Measurements from ENCODE around the gene ELOA2.
"Not testable (repeated sequence)": the region's sequence is repeated elsewhere in the genome, so short reads cannot be mapped to it uniquely, and the experiment has no call there.

Gene ELOA2

GRCh38 chr18:47020757-47021156 is 14.7 kb downstream of the ELOA2 start:
- DNase-seq (ENCODE audit: low spot score): not testable (repeated sequence)

DNA sequence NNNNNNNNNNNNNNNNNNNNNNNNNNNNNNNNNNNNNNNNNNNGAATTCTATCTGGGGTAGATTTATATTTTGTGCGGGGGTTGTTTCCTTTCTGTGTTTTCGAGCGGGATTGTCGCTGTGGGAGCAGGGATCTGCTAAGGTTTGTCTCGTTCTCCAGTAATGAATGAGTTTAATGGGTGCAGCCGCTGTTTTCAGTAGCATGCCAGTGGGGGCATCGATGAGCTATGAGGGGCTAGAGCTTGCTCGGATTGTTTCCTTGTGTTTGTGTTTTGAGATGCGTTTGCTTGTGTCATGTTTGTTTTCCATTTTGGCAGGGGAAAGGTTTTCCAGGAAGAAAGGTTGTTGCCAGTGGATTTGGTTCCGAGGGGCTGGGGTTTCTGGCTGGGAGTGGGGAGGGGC is 15.6 kb downstream of the ELOA2 start:
- DNase-seq (ENCODE audit: low spot score): not testable (repeated sequence)

All from activated CD4-positive, alpha-beta T cell treated with anti-CD3 and anti-CD28 coated beads, Interleukin-2, Interleukin-4, amounts not matched to agents 100 ng/mL and 50 ng/mL, durations not matched to agents 16 hours and 8 hours (primary cell).